ENCODE results near the gene CCDC86.

The CCDC86 gene

GRCh38 chr11:60841797-60842667 lies at the start of gene CCDC86:
TSS of gene CCDC86 (plus strand) at chr11:60842113. CDS start at chr11:60842125, 12 bp downstream.
- Histone ChIP-seq H3K9ac (peak within 1 kb of the TSS; percentile 99), H3K36me3 (ENCODE audit: control insufficient read depth, insufficient read depth, low read length) (peaks cover 8% of the 10 kb centered on the region), H3K9me3 (ENCODE audit: control insufficient read depth, low read length) (no peaks in the 10 kb centered on the region), H3K27me3 (ENCODE audit: control insufficient read depth, insufficient read depth, low read length) (no peaks in the 10 kb centered on the region), H3K4me3 (ENCODE audit: low read depth, low read length) (peak within 1 kb of the TSS; percentile 96), H2AFZ (peak within 1 kb of the TSS; percentile 2), H3K27ac (peak within 1 kb of the TSS; percentile 100), H3K4me1 (peaks cover 39% of the 10 kb centered on the region), H3K79me2 (peaks cover 31% of the 10 kb centered on the region), H3K4me2 (ENCODE audit: low read length) (peak within 1 kb of the TSS; percentile 75)
- TF ChIP-seq CTCF (IDR thresholded peaks at IDR 0.05): no peak

GRCh38 chr11:60792521-60792920 lies 49.4 kb upstream of the CCDC86 start:
- no peaks in the 10 kb centered on the region for H3K4me1 ChIP-seq
- H3K79me2 ChIP-seq: no peaks in the 10 kb centered on the region
- no peaks in the 10 kb centered on the region for H3K36me3 ChIP-seq (ENCODE audit: control insufficient read depth, insufficient read depth, low read length)
- H3K27me3 ChIP-seq (ENCODE audit: control insufficient read depth, insufficient read depth, low read length): no peaks in the 10 kb centered on the region
- H3K9ac ChIP-seq: no peak overlapping the region
- no peak overlapping the region for H2AFZ ChIP-seq
- no peak for TF ChIP-seq CTCF (IDR thresholded peaks at IDR 0.05)
- no peak overlapping the region for H3K27ac ChIP-seq
- H3K9me3 ChIP-seq (ENCODE audit: control insufficient read depth, low read length): no peaks in the 10 kb centered on the region
- H3K4me3 ChIP-seq (ENCODE audit: low read depth, low read length): no peak overlapping the region
- no peak overlapping the region for H3K4me2 ChIP-seq (ENCODE audit: low read length)

GRCh38 chr11:60795291-60795690 lies 46.6 kb upstream of the CCDC86 start:
- no peak overlapping the region for H2AFZ ChIP-seq
- no peak for TF ChIP-seq CTCF (IDR thresholded peaks at IDR 0.05)
- peaks cover 3% of the 10 kb centered on the region for H3K4me1 ChIP-seq
- no peaks in the 10 kb centered on the region for H3K79me2 ChIP-seq
- H3K9me3 ChIP-seq (ENCODE audit: control insufficient read depth, low read length): no peaks in the 10 kb centered on the region
- H3K27ac ChIP-seq: no peak overlapping the region
- no peak overlapping the region for H3K4me2 ChIP-seq (ENCODE audit: low read length)
- no peak overlapping the region for H3K4me3 ChIP-seq (ENCODE audit: low read depth, low read length)
- H3K36me3 ChIP-seq (ENCODE audit: control insufficient read depth, insufficient read depth, low read length): no peaks in the 10 kb centered on the region
- no peak overlapping the region for H3K9ac ChIP-seq
- H3K27me3 ChIP-seq (ENCODE audit: control insufficient read depth, insufficient read depth, low read length): no peaks in the 10 kb centered on the region

GRCh38 chr11:60797846-60798630 lies 43.9 kb upstream of the CCDC86 start:
- no peak overlapping the region for H3K4me3 ChIP-seq (ENCODE audit: low read depth, low read length)
- no peaks in the 10 kb centered on the region for H3K36me3 ChIP-seq (ENCODE audit: control insufficient read depth, insufficient read depth, low read length)
- H3K79me2 ChIP-seq: no peaks in the 10 kb centered on the region
- H3K4me1 ChIP-seq: peaks cover 3% of the 10 kb centered on the region
- no peaks in the 10 kb centered on the region for H3K9me3 ChIP-seq (ENCODE audit: control insufficient read depth, low read length)
- H3K27me3 ChIP-seq (ENCODE audit: control insufficient read depth, insufficient read depth, low read length): no peaks in the 10 kb centered on the region
- H2AFZ ChIP-seq: no peak overlapping the region
- no peak for TF ChIP-seq CTCF (IDR thresholded peaks at IDR 0.05)
- H3K27ac ChIP-seq: no peak overlapping the region
- no peak overlapping the region for H3K9ac ChIP-seq
- H3K4me2 ChIP-seq (ENCODE audit: low read length): no peak overlapping the region

All from parathyroid adenoma (tissue), 2 donors.